ENCODE data around the gene TOMM22.

- TF ChIP-seq, protein P1, sequence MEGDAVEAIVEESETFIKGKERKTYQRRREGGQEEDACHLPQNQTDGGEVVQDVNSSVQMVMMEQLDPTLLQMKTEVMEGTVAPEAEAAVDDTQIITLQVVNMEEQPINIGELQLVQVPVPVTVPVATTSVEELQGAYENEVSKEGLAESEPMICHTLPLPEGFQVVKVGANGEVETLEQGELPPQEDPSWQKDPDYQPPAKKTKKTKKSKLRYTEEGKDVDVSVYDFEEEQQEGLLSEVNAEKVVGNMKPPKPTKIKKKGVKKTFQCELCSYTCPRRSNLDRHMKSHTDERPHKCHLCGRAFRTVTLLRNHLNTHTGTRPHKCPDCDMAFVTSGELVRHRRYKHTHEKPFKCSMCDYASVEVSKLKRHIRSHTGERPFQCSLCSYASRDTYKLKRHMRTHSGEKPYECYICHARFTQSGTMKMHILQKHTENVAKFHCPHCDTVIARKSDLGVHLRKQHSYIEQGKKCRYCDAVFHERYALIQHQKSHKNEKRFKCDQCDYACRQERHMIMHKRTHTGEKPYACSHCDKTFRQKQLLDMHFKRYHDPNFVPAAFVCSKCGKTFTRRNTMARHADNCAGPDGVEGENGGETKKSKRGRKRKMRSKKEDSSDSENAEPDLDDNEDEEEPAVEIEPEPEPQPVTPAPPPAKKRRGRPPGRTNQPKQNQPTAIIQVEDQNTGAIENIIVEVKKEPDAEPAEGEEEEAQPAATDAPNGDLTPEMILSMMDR (conservative IDR thresholded peaks at IDR 0.05 in 1 of 2, IDR thresholded peaks at IDR 0.05 in 1 of 2; ENCODE audit: extremely low read depth in 1 of 2, insufficient read depth in 1 of 2, low read depth in 1 of 2, low read length in 2 of 2), result no peak
- no peak for TF ChIP-seq EZH2 (IDR thresholded peaks at IDR 0.05; ENCODE audit: borderline replicate concordance, low read length)
Observed at GRCh38 chr22:38710351-38710750, 28.6 kb downstream of the TOMM22 start.

All from mammary epithelial cell (primary cell).